Epithelial cell of proximal tubule (primary cell): ENCODE data around the gene ADGRD2. TPM values are rescaled to one million over a fixed set of nuclear protein-coding genes. Genes with fewer than 3 reads are reported as not detected.

Source experiments
- DNase-seq: peaks from one replicate; pipeline ENCODE4 v3.0.0-alpha.2; 2011; ENCODE audit warnings: low read depth
- H3K4me3 ChIP-seq: 2 replicates; pipeline ENCODE4 v1.5.1; 2011; ENCODE audit warnings: low read depth, mild to moderate bottlenecking, low read length
- total RNA-seq: library from RNA; depleted of rRNA; stranded (reverse); fragments of >200 nt; gene quantifications from 2 replicates; pipeline ENCODE4 v1.2.3, GENCODE V29; 2015
- TF ChIP-seq, protein P1 (sequence below): conservative IDR thresholded peaks from 2 replicates; pipeline ENCODE4 v1.5.1; 2012; ENCODE audit warnings: low read depth, mild to moderate bottlenecking, low read length

ADGRD2 gene
- total RNA-seq, 1 donor from 2014 or later = not detected

DNA sequence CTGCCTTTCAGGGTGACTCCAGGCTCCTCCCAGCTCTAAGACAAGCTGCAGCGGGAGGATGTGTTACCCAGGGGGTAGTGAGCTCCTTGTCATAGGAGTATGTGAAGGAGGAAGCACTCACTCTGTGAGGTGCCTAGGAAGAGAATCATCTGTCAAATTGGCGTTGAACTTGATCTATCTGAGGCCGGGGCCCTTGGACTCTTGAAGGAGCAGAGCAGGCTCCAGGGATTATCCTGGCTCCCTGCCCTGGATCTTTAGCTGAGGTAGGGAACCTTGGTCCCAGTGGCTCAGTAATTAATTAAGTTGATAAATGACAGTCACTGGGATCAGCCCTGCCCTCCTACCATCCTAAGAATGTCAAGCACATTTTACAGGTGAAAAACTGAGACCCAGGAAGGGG, 15.5 kb downstream of the ADGRD2 start:
- TF ChIP-seq, protein P1, sequence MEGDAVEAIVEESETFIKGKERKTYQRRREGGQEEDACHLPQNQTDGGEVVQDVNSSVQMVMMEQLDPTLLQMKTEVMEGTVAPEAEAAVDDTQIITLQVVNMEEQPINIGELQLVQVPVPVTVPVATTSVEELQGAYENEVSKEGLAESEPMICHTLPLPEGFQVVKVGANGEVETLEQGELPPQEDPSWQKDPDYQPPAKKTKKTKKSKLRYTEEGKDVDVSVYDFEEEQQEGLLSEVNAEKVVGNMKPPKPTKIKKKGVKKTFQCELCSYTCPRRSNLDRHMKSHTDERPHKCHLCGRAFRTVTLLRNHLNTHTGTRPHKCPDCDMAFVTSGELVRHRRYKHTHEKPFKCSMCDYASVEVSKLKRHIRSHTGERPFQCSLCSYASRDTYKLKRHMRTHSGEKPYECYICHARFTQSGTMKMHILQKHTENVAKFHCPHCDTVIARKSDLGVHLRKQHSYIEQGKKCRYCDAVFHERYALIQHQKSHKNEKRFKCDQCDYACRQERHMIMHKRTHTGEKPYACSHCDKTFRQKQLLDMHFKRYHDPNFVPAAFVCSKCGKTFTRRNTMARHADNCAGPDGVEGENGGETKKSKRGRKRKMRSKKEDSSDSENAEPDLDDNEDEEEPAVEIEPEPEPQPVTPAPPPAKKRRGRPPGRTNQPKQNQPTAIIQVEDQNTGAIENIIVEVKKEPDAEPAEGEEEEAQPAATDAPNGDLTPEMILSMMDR = no peak
- no peak for DNase-seq

DNA sequence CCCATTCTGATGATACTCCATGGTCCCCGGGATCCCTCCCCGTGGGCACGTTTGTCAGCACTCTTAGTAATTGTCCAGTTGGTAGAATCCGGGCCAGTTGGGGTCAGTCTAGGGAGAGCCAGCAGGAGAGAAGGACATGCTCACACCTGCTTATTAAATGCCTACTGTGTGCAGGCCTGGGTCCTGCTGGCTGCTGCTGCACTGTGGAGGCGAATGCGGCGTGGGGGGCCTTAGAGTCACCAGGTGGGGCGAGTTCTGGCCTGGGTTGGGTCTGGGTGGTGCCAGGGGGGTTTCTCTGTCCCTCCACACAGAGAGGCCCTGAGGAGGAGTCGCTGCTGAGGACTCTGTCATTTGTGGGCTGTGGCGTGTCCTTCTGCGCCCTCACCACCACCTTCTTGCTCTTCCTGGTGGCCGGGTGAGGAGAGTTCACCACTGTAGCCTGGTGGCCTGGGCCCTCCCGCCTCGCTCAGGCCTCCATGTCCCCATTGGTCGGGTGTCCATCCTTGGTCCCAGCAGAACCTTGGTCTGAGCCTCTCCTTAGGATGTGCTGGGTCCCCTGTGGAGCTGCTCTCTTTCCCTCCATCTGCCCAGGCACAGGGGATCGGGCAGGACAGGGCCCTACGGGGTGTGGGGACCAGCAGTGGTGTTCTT, 17.3 kb downstream of the ADGRD2 start:
- TF ChIP-seq, protein P1 = no peak
- no peak for DNase-seq
- H3K4me3 ChIP-seq = no peak overlapping the region

More for the DNA sequence above, 15.5 kb downstream of the ADGRD2 start:
- H3K4me3 ChIP-seq = no peak overlapping the region

DNA sequence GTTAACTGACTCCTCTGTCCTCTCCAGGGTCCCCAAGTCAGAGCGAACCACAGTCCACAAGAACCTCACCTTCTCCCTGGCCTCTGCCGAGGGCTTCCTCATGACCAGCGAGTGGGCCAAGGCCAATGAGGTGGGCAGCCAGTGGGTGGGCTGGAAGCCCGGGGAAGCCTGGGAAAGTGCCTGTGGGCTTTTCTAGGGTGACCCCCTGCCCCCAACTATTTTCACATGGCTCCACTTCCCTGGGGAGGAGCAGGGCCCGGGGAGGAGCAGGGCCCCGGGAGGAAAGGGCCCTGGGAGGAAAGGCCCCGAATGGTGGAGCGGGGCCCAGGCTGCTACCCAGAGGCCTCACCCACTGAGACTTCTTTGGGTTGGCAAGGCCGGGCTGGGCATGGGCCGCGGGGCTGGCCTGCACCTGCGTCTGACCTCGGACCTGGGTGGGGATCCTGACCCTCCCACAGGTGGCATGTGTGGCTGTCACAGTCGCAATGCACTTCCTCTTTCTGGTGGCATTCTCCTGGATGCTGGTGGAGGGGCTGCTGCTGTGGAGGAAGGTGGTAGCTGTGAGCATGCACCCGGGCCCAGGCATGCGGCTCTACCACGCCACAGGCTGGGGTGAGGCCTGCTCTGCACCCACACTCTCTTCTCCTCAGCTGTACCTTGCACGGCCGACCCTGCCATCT, 17.9 kb downstream of the ADGRD2 start:
- H3K4me3 ChIP-seq = no peak overlapping the region
- TF ChIP-seq, protein P1 = no peak
- DNase-seq = no peak

DNA sequence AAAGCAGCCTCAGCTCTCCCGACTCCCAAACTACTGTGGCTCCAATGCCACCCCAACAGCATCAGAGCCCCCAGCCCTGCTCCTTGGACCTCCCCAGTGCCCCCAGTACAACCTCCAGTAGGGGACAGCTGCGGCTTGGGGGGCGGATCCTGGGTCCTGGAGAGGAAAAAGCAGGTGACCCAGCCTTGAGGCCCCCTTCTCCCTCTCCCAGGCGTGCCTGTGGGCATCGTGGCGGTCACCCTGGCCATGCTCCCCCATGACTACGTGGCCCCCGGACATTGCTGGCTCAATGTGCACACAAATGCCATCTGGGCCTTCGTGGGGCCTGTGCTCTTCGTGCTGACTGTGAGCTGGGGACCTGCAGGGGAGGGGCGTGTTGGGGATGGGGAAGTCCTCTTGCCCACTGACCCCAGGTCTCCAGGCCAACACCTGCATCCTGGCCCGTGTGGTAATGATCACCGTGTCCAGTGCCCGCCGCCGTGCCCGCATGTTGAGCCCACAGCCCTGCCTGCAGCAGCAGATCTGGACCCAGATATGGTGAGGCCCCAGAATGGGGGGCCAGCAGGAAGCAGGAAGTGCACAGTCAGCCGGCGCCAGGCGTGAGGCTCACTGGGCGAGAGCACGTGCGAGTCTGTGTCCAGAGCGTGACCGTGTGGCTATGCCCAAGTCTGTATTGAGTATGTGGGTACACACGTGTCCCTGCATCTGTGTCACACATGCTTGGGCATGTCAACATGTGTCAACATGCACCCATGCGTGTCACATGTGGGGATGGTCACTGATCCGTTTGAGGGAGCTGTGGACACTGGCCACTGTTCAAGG, 19.0 kb downstream of the ADGRD2 start:
- TF ChIP-seq, protein P1 = no peak
- DNase-seq = no peak
- H3K4me3 ChIP-seq = no peak overlapping the region

DNA sequence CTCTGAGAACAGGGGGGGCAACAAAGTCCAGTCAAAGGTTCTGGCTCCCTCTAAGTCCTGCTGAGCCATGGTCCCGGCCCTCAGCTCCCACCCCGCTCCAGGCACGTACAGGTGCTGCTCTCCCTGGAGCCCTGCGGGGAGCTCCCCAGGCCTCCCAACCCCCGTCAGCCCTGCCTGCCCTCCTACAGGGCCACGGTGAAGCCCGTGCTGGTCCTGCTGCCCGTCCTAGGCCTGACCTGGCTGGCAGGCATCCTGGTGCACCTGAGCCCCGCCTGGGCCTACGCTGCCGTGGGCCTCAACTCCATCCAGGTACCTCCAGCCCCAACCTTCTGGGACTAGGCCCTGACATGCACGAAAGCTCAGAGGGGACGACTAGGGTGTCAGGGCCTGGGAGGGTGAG, 20.1 kb downstream of the ADGRD2 start:
- H3K4me3 ChIP-seq = no peak overlapping the region
- no peak for DNase-seq
- TF ChIP-seq, protein P1 = no peak

DNA sequence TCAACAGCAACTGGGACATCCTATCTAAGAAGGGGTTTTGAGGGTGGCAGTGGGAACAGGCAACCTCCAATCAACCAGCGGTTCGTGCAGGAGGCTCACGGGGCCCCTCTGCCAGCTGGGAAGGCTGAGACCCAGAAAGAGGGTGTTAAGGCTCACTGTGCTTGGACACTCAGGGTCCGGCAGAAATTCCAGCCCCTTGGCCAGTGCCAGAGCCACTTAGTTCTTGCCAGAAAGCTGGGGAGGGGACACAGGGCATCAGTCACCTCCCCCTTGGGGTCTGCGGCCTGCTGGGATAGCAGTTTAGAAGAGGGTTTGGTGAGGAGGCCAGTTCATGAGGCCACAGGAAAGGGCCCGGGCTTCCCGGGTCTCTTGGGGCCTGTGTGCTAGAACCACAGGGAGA, 20.5 kb downstream of the ADGRD2 start:
- DNase-seq = no peak

More for the DNA sequence above, 20.5 kb downstream of the ADGRD2 start:
- no peak overlapping the region for H3K4me3 ChIP-seq
- TF ChIP-seq, protein P1 = no peak
